DND-41 (cell line): ENCODE measurements around the gene LIF.

Experiments
- ATAC-seq: fragments of 200-7000 bp; cut with Tn5 transposase; 3 replicates; pipeline ENCODE4 v1.9.1; 2021; ENCODE audit warnings: low read depth; ENCODE audit not compliant: insufficient read depth
- DNase-seq: peaks from one replicate; pipeline ENCODE4 v3.0.0-alpha.2; 2020
- H2AFZ ChIP-seq: 2 replicates; pipeline ENCODE4 v1.6.0; 2012; ENCODE audit warnings: low read depth, low read length
- H3K27ac ChIP-seq: 2 replicates; pipeline ENCODE4 v1.5.1; 2012; ENCODE audit warnings: low read length, inconsistent platforms
- H3K27me3 ChIP-seq: fragments of 200-600 bp; sonication (generic); 2 replicates; pipeline ENCODE4 v1.6.0; 2012; ENCODE audit warnings: low read length, mild to moderate bottlenecking, inconsistent platforms; ENCODE audit not compliant: insufficient read depth, poor library complexity
- H3K36me3 ChIP-seq: 2 replicates; pipeline ENCODE4 v1.5.1; 2012; ENCODE audit warnings: low read length, inconsistent platforms; ENCODE audit not compliant: insufficient read depth
- H3K4me1 ChIP-seq: 2 replicates; pipeline ENCODE4 v1.5.1; 2012; ENCODE audit warnings: mild to moderate bottlenecking, low read length; ENCODE audit not compliant: insufficient read depth
- H3K4me2 ChIP-seq: 2 replicates; pipeline ENCODE4 v1.6.0; 2012; ENCODE audit warnings: mild to moderate bottlenecking, moderate library complexity, low read length, inconsistent platforms; ENCODE audit not compliant: insufficient read depth
- H3K4me3 ChIP-seq, 2 experiments: fragments of 200-600 bp in 1 of 2; shearing (Covaris generic) in 1 of 2; 2 replicates each; pipeline ENCODE4 v1.5.1; 2012 to 2016; ENCODE audit warnings: inconsistent platforms in 2 of 2, low read length in 2 of 2, mild to moderate bottlenecking in 2 of 2, low read depth in 1 of 2, moderate library complexity in 1 of 2
- H3K79me2 ChIP-seq: 2 replicates; pipeline ENCODE4 v1.6.0; 2012; ENCODE audit warnings: low read length, inconsistent platforms; ENCODE audit not compliant: insufficient read depth
- H3K9ac ChIP-seq: 2 replicates; pipeline ENCODE4 v1.6.0; 2012; ENCODE audit warnings: low read depth, mild to moderate bottlenecking, inconsistent platforms, low read length, moderate library complexity
- H3K9me3 ChIP-seq: 2 replicates; pipeline ENCODE4 v1.5.1; 2012; ENCODE audit warnings: low read length, moderate library complexity, mild to moderate bottlenecking, inconsistent platforms; ENCODE audit not compliant: insufficient read depth, severe bottlenecking
- H4K20me1 ChIP-seq: 2 replicates; pipeline ENCODE4 v1.6.0; 2012; ENCODE audit warnings: low read length; ENCODE audit not compliant: insufficient read depth
- EZH2 ChIP-seq: IDR thresholded peaks from 3 replicates; pipeline ENCODE4 v1.6.1; 2012; ENCODE audit warnings: borderline replicate concordance, low read depth, mild to moderate bottlenecking, moderate library complexity, low read length, inconsistent platforms; ENCODE audit not compliant: severe bottlenecking
- TF ChIP-seq, protein P1 (sequence below): IDR thresholded peaks from 2 replicates; pipeline ENCODE4 v1.5.1; 2012; ENCODE audit warnings: borderline replicate concordance, low read length, moderate library complexity, mild to moderate bottlenecking; ENCODE audit not compliant: poor library complexity, severe bottlenecking; ENCODE audit errors: extremely low read depth

The LIF gene

DNA sequence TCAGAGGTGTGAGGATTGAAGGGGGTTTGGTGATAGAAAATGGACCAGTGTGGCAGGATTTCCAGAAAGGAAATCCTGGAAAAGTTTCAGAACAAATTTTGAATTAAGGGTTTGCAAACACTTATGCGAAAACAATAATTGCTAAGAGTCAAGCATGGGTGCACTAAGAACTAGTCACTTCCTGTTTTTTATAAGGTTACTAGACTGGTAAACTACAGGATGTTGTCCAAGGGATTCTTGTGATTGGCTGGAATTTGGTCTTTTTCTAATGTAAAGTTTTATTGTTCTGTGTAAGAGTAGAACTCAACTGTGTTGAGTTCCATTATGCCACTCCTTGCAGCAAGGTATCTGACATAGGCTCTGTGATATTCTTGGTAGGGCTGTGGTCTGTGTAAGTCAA, 54.1 kb downstream of the LIF start:
- no peak for DNase-seq
- H3K4me1 ChIP-seq = peaks cover 30% of the 10 kb centered on the region
- no peak overlapping the region for H3K9ac ChIP-seq
- H2AFZ ChIP-seq = 0 out of 2 replicates have a peak overlapping the region, but pooled peaks have one; percentile 21
- no peaks in the 10 kb centered on the region for H3K9me3 ChIP-seq
- no peaks in the 10 kb centered on the region for H3K36me3 ChIP-seq
- H3K27me3 ChIP-seq = no peaks in the 10 kb centered on the region
- no peak for TF ChIP-seq EZH2
- TF ChIP-seq, protein P1, sequence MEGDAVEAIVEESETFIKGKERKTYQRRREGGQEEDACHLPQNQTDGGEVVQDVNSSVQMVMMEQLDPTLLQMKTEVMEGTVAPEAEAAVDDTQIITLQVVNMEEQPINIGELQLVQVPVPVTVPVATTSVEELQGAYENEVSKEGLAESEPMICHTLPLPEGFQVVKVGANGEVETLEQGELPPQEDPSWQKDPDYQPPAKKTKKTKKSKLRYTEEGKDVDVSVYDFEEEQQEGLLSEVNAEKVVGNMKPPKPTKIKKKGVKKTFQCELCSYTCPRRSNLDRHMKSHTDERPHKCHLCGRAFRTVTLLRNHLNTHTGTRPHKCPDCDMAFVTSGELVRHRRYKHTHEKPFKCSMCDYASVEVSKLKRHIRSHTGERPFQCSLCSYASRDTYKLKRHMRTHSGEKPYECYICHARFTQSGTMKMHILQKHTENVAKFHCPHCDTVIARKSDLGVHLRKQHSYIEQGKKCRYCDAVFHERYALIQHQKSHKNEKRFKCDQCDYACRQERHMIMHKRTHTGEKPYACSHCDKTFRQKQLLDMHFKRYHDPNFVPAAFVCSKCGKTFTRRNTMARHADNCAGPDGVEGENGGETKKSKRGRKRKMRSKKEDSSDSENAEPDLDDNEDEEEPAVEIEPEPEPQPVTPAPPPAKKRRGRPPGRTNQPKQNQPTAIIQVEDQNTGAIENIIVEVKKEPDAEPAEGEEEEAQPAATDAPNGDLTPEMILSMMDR = no peak
- H4K20me1 ChIP-seq = no peaks in the 10 kb centered on the region
- no peak for ATAC-seq
- no peak overlapping the region for H3K4me3 ChIP-seq
- H3K4me2 ChIP-seq = no peak overlapping the region
- H3K27ac ChIP-seq = peak overlapping the region; percentile 55; the same call in 1 of the 2 replicates
- H3K79me2 ChIP-seq = no peaks in the 10 kb centered on the region

DNA sequence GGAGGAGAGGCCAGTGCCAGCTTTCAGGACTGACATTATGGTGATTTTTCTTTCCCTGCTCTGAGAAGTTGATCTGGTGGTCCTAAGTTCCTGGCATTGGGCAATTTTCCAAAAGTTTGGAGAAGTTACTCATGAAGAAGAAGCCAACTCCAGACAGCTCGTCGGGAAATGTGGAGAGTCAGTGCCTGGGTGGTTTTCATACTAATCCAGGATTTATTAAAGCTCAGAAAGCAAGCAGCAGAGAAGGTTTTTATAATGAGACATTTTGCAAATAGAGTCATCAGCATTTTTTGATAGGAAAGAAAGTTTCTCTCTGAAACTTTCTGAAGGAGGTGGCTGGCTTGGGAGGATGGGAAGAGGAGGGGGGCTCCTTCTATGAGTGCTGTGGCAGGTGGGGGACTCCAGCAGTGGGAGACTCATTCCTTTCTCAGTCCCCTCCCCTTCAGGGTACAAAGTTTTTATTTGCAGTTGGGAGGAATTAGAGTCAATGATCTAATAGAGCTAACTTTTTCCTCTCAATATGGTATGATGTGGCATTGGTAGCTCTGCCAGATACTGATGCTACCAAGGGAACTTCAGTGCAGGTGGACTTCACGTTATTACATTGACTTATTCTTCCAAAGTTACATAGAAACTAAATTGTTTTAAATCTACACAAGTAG, 55.4 kb downstream of the LIF start:
- Histone ChIP-seq H3K9me3 (no peaks in the 10 kb centered on the region), H3K27me3 (no peaks in the 10 kb centered on the region), H3K36me3 (no peaks in the 10 kb centered on the region), H3K79me2 (no peaks in the 10 kb centered on the region), H3K4me1 (peaks cover 18% of the 10 kb centered on the region), H3K4me3 (no peak overlapping the region), H3K4me2 (no peak overlapping the region), H3K27ac (no peak overlapping the region), H4K20me1 (no peaks in the 10 kb centered on the region), H2AFZ (no peak overlapping the region), H3K9ac (no peak overlapping the region)
- ATAC-seq (no peak), DNase-seq (no peak)
- TF ChIP-seq, protein P1 = no peak
- no peak for TF ChIP-seq EZH2

DNA sequence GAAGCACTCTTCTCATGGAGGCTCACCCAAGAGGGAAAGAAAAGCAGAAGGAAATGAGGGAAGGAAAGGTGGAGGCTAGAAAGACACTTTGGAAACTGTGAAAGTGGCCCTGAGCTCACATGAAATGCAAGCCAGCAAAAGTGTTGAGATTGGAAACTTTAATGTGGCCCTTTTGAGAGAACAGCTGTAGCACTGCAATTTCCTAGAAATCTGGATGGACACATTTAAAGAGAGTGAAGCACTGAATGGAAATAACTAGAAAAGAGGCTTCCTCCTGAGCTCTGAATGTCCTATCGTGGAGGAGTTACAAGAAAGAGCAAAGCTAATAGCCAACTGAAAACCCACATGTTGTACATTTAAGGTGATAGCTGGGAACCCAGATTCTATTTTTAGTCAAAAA, 56.0 kb downstream of the LIF start:
- Histone ChIP-seq H2AFZ (no peak overlapping the region), H3K9me3 (no peaks in the 10 kb centered on the region), H3K79me2 (no peaks in the 10 kb centered on the region), H3K27me3 (no peaks in the 10 kb centered on the region), H3K27ac (no peak overlapping the region), H3K4me1 (peaks cover 12% of the 10 kb centered on the region), H3K4me2 (no peak overlapping the region), H3K4me3 (no peak overlapping the region), H3K9ac (no peak overlapping the region), H4K20me1 (no peaks in the 10 kb centered on the region), H3K36me3 (no peaks in the 10 kb centered on the region)
- DNase-seq (no peak), ATAC-seq (no peak)
- TF ChIP-seq, protein P1 = no peak
- no peak for TF ChIP-seq EZH2
